ENCODE results near the gene RNF150.
"Not testable (repeated sequence)": the region's sequence is repeated elsewhere in the genome, so short reads cannot be mapped to it uniquely, and the experiment has no call there.

The RNF150 gene

DNA sequence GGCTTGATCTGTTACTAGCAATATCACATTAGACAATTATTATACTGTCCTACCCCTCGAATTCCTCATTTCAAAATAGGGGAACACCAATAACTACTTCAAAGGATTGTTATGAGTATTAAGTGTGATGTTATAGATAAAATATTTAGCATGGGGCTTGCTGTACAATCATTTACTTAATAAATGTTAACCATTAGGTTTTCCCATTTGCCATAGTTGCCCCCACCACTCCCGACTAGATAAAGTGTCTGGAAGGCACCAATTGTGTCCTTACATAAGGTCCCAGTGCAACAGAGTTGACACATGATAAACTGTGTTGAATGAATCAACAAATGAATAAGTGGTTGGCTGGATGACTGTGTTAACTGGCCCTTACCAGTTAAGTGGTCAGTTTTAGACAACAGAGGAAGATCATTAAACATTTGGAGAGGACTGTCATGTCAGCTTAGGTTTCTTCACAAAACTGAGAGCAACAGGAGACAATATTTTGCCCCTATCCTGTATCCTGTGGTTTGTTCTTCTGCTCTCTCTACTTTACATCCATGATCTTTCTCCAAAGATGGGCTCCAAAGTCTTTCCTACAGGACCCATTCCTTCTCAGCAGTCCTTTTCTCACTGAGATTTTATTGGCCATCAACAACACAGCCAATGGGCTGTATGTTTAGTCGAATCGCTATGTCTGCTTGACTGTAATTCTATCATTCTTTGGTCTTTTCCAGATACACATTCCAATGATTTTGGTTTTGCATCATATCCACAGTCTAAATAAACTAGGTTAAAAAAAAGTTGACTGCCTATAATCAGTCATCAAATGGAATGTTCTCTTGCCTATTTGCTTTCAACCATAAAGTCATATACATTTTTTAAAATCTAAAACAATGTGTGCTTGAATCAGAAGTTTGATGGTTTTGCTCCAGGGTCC lies 74.4 kb downstream of the RNF150 start:
- TF ChIP-seq, protein P1, sequence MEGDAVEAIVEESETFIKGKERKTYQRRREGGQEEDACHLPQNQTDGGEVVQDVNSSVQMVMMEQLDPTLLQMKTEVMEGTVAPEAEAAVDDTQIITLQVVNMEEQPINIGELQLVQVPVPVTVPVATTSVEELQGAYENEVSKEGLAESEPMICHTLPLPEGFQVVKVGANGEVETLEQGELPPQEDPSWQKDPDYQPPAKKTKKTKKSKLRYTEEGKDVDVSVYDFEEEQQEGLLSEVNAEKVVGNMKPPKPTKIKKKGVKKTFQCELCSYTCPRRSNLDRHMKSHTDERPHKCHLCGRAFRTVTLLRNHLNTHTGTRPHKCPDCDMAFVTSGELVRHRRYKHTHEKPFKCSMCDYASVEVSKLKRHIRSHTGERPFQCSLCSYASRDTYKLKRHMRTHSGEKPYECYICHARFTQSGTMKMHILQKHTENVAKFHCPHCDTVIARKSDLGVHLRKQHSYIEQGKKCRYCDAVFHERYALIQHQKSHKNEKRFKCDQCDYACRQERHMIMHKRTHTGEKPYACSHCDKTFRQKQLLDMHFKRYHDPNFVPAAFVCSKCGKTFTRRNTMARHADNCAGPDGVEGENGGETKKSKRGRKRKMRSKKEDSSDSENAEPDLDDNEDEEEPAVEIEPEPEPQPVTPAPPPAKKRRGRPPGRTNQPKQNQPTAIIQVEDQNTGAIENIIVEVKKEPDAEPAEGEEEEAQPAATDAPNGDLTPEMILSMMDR (IDR thresholded peaks at IDR 0.05; ENCODE audit: low read depth, low read length): no peak
- Histone ChIP-seq H3K4me3 (ENCODE audit: low read depth, low read length) (no peak overlapping the region), H3K27me3 (ENCODE audit: insufficient read depth, low read depth, severe bottlenecking) (no peaks in the 10 kb centered on the region), H3K36me3 (no peaks in the 10 kb centered on the region), H3K9me3 (ENCODE audit: severe bottlenecking) (no peaks in the 10 kb centered on the region), H3K27ac (no peak overlapping the region)
- no peak for DNase-seq

DNA sequence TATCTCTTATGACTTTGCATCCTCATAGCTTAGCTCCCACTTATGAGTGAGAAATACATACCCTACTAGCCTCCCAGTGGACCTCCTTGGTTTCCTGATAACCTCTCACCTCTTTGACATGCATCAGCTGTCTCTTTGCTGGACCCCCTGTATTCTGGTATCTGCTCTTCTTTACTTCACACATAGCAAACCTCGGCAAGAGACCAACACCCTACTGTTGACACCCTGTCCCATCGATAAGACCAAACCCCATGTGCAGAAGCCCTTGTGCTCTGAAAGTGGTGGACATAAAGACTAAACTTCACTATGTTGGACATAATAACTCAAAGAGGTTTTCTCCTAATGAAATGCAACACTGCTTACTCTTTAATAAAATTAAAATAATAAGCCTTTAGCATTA lies 75.7 kb downstream of the RNF150 start:
- Histone ChIP-seq H3K27ac (no peak overlapping the region), H3K9me3 (ENCODE audit: severe bottlenecking) (no peaks in the 10 kb centered on the region)
- TF ChIP-seq, protein P1 (IDR thresholded peaks at IDR 0.05; ENCODE audit: low read depth, low read length): no peak

DNA sequence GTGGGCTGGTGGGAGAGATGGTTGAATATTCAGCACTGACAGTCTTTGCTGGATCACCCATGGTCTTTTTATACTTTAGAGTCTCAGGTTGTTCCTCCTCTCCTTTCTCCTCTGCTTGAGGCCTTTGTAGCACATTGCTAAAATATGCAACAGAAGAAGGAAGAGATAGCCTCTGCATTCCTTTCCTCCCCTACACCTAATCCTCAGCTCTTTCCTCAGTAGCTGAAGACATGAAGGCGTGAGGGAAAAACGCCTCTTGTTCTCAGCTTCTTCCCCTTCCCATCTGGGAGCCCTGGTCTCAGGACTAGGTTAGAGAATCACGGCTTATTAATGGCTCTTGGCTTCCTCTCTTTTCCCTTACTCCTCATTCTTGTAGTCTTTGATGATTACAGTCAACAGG lies 76.8 kb downstream of the RNF150 start:
- Histone ChIP-seq H3K4me3 (ENCODE audit: low read depth, low read length) (no peak overlapping the region), H3K9me3 (ENCODE audit: severe bottlenecking) (peaks cover 2% of the 10 kb centered on the region), H3K27ac (no peak overlapping the region), H3K36me3 (no peaks in the 10 kb centered on the region), H3K27me3 (ENCODE audit: insufficient read depth, low read depth, severe bottlenecking) (no peaks in the 10 kb centered on the region)
- DNase-seq: no peak
- TF ChIP-seq, protein P1 (IDR thresholded peaks at IDR 0.05; ENCODE audit: low read depth, low read length): no peak

More for the DNA sequence above, 75.7 kb downstream of the RNF150 start:
- H3K36me3 ChIP-seq: no peaks in the 10 kb centered on the region
- H3K27me3 ChIP-seq (ENCODE audit: insufficient read depth, low read depth, severe bottlenecking): no peaks in the 10 kb centered on the region
- H3K4me3 ChIP-seq (ENCODE audit: low read depth, low read length): no peak overlapping the region
- no peak for DNase-seq

DNA sequence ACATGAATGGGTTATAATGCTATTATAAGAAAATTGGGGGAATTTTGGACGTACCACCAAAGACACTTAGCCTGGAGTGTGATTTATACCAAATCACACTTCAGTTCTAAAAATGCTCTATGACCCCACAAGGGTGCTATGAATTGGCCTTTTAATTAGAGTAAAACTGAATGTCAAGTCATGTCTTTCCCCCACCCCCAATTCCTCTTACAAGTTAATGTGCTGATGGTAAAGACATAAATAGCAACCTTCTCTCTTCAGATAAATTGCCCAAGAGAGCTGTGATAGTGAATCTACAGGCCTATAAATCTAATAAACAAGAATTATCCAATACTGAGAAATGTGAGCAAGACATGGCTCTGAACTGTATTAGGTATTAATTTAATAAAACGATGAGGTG lies 78.8 kb downstream of the RNF150 start:
- no peak for DNase-seq
- no peaks in the 10 kb centered on the region for H3K27me3 ChIP-seq (ENCODE audit: insufficient read depth, low read depth, severe bottlenecking)
- H3K9me3 ChIP-seq (ENCODE audit: severe bottlenecking): peaks cover 11% of the 10 kb centered on the region
- H3K27ac ChIP-seq: no peak overlapping the region
- H3K4me3 ChIP-seq (ENCODE audit: low read depth, low read length): no peak overlapping the region
- H3K36me3 ChIP-seq: no peaks in the 10 kb centered on the region
- TF ChIP-seq, protein P1 (IDR thresholded peaks at IDR 0.05; ENCODE audit: low read depth, low read length): no peak

DNA sequence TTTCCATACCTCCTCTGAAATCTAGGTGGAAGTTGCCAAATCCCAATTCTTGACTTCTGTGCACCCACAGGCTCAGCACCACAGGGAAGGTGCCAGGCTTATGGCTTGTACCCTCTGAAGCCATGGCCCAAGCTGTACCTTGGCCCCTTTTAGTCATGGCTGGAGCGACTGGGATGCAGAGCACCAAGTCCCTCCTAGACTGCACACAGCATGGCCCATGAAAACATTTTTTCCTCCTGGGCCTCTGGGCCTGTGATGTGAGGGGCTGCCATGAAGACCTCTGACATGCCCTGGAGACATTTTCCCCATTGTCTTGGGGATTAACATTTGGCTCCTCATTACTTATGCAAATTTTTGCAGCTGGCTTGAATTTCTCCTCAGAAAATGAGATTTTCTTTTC lies 82.3 kb downstream of the RNF150 start:
- not testable (repeated sequence) for DNase-seq

DNA sequence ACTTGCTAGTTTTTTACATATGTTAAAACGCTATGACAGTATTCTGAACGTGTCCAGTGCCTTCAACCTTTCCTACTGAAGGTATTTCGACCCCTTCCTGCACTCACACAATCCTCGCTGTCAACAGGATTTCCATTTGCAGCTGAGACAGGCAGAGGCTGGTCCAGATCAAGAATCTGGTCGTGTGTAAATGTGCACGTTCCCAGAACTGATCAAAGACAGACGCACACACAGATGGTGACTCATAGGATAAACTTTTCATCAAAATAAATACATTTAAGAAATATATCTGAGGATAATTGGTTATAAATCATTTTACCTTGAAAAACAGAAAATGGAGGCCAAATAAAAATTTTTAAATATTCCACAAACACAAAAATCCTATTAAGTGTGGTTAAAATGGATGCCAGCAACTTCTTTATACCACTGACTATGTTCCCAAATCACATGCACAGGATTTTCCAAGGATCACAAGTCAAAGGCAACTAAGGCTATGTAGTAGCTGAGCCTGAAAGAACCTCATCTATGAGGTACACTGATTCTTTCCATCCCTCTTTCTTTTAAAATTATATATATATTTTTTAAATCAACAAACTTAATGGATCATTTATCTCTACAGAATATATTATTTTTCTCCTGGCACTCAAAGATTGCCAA lies 85.9 kb downstream of the RNF150 start:
- Histone ChIP-seq H3K36me3 (no peaks in the 10 kb centered on the region), H3K4me3 (ENCODE audit: low read depth, low read length) (no peak overlapping the region), H3K9me3 (ENCODE audit: severe bottlenecking) (peaks cover 11% of the 10 kb centered on the region), H3K27me3 (ENCODE audit: insufficient read depth, low read depth, severe bottlenecking) (no peaks in the 10 kb centered on the region), H3K27ac (no peak overlapping the region)
- DNase-seq: no peak
- TF ChIP-seq, protein P1 (IDR thresholded peaks at IDR 0.05; ENCODE audit: low read depth, low read length): no peak

More for the DNA sequence above, 82.3 kb downstream of the RNF150 start:
- not testable (repeated sequence) for H3K27me3 ChIP-seq (ENCODE audit: insufficient read depth, low read depth, severe bottlenecking); H3K36me3 ChIP-seq; H3K4me3 ChIP-seq (ENCODE audit: low read depth, low read length); H3K27ac ChIP-seq
- peaks cover 11% of the 10 kb centered on the region for H3K9me3 ChIP-seq (ENCODE audit: severe bottlenecking)

Data from WERI-Rb-1 (cell line).